ENCODE data around the gene MTIF2.

The MTIF2 gene, protein sequence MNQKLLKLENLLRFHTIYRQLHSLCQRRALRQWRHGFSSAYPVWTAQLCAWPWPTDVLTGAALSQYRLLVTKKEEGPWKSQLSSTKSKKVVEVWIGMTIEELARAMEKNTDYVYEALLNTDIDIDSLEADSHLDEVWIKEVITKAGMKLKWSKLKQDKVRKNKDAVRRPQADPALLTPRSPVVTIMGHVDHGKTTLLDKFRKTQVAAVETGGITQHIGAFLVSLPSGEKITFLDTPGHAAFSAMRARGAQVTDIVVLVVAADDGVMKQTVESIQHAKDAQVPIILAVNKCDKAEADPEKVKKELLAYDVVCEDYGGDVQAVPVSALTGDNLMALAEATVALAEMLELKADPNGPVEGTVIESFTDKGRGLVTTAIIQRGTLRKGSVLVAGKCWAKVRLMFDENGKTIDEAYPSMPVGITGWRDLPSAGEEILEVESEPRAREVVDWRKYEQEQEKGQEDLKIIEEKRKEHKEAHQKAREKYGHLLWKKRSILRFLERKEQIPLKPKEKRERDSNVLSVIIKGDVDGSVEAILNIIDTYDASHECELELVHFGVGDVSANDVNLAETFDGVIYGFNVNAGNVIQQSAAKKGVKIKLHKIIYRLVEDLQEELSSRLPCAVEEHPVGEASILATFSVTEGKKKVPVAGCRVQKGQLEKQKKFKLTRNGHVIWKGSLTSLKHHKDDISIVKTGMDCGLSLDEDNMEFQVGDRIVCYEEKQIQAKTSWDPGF

DNA sequence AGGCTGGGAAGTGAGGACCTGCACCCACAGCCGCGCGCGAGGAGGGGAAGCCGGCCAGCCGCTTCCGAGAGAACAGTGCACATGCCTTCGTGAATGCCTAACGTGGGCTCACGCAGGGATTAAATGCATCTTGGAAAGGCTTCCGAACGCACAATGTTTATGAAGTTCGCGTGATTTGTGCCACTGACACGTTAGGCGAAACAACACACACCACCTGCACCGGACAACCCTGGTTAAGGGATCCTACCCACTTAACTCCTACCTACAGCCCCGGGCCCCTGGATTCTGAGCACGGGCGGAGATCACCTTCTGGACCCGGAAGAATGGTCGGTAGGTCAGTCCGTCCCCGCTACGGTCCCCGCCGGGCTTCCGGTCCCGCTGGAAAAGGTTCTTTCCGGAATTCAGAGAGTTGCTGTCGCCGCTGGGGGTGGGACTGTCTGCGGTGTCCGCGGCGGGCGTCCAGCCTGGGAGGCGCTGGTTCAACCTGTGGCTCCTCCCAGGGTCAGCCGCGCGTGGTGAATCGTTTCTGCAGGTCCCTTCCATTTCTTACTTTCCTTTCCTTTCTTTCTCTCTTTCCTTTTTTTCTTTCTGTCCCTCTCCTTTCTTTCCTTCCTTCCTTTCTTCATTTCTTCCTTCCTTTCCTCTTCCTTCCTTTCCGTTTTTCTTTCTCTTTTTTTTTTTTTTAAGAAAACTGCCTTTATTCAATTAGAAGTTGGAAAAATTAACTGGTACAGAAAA, at the start of gene MTIF2:
MTIF2 (minus strand) TSS at position 325 of the 738 bp plus-strand sequence. CDS start 5,373 bp downstream, outside the sequence.
- Histone ChIP-seq H3K27me3 (ENCODE audit: control insufficient read depth, insufficient read depth, low read length) (no peaks in the 10 kb centered on the region), H3K9me3 (ENCODE audit: control insufficient read depth, insufficient read depth, low read length) (no peaks in the 10 kb centered on the region), H3K36me3 (ENCODE audit: control insufficient read depth, insufficient read depth, low read length) (no peaks in the 10 kb centered on the region; the same call in 1 of the 2 replicates), H3K4me1 (ENCODE audit: control insufficient read depth, insufficient read depth, low read length) (no peaks in the 10 kb centered on the region), H3K27ac (ENCODE audit: low read length) (no peak within 1 kb of the TSS), H3K4me3 (ENCODE audit: low read length) (peak within 1 kb of the TSS; percentile 60; the same call in 1 of the 2 replicates)
- no CpG with 5 or more reads among the region's 43 CpGs for WGBS (ENCODE audit: insufficient coverage, insufficient read length)
- DNase-seq (ENCODE audit: low read depth, low spot score) = peak; percentile 85

DNA sequence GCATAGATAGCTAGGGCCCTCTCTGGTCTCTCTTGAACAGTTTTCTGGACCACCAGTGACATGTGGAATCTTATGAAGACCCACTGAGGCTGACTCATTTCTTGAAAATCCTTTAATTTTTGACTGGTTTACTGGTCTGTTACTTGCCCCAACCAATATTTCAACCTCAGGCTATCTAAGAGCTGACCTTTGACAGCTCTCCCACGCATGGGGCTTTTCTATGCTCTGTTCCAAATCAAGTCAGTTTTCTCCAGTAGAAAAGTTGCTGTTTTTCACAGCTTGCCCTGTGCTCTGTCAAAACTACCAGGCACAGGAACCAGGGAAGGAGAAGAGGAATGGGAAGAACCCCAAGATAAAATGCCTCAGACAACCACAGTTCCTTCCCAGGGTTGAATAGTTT, 46.0 kb upstream of the MTIF2 start:
- WGBS (ENCODE audit: insufficient coverage, insufficient read length) = no CpG with 5 or more reads among the region's 1 CpG
- Histone ChIP-seq H3K4me3 (ENCODE audit: low read length) (no peak overlapping the region), H3K9me3 (ENCODE audit: control insufficient read depth, insufficient read depth, low read length) (no peaks in the 10 kb centered on the region), H3K36me3 (ENCODE audit: control insufficient read depth, insufficient read depth, low read length) (no peaks in the 10 kb centered on the region; the same call in 1 of the 2 replicates), H3K4me1 (ENCODE audit: control insufficient read depth, insufficient read depth, low read length) (no peaks in the 10 kb centered on the region), H3K27ac (ENCODE audit: low read length) (no peak overlapping the region), H3K27me3 (ENCODE audit: control insufficient read depth, insufficient read depth, low read length) (no peaks in the 10 kb centered on the region)
- no peak for DNase-seq (ENCODE audit: low read depth, low spot score)

DNA sequence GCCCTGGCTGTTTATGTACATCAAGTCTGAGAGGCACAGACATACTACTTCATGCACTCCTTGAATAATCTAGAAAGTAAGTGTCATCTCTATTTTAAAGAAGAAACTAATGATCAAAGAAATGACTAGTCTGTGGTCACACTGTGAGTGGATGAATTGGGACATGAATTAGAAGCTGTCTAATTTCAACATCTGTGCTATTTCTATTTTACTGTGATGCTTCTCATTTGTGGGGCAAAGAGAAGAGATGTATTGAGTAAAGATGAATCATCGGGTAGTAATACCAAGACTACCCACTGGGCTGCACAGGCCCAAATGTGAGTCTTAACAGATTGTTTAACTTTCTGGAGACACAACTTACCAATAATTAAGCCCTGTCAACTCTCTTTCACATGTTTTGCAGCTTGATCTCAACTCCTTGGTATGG, 42.4 kb upstream of the MTIF2 start:
- no peak for DNase-seq (ENCODE audit: low read depth, low spot score)
- H3K36me3 ChIP-seq (ENCODE audit: control insufficient read depth, insufficient read depth, low read length) = no peaks in the 10 kb centered on the region; the same call in 1 of the 2 replicates
- no CpG with 5 or more reads among the region's 1 CpG for WGBS (ENCODE audit: insufficient coverage, insufficient read length)

DNA sequence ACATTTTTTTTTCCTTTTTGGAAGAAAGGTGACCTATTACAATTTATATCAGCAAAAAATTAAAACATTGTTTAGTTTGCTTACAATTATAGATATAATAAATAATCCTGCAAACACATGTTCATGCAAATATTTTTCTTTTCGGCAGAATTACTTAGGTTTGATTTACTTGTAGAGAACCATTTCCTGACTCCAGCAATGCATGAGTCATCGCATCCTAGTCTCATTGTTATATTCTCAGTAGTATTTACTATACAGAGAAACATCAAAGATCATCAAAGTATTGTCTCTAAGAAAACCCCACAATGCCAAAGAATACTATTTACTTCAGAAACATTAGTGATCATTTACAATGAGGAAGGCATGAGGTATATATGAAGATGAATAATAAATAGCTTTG, 40.4 kb upstream of the MTIF2 start:
- H3K27ac ChIP-seq (ENCODE audit: low read length) = no peak overlapping the region
- WGBS (ENCODE audit: insufficient coverage, insufficient read length) = no CpG with 5 or more reads among the region's 2 CpGs
- DNase-seq (ENCODE audit: low read depth, low spot score) = no peak

More for the DNA sequence above, 42.4 kb upstream of the MTIF2 start:
- no peaks in the 10 kb centered on the region for H3K9me3 ChIP-seq (ENCODE audit: control insufficient read depth, insufficient read depth, low read length)
- no peak overlapping the region for H3K4me3 ChIP-seq (ENCODE audit: low read length)
- H3K27me3 ChIP-seq (ENCODE audit: control insufficient read depth, insufficient read depth, low read length) = no peaks in the 10 kb centered on the region
- H3K4me1 ChIP-seq (ENCODE audit: control insufficient read depth, insufficient read depth, low read length) = no peaks in the 10 kb centered on the region
- no peak overlapping the region for H3K27ac ChIP-seq (ENCODE audit: low read length)

DNA sequence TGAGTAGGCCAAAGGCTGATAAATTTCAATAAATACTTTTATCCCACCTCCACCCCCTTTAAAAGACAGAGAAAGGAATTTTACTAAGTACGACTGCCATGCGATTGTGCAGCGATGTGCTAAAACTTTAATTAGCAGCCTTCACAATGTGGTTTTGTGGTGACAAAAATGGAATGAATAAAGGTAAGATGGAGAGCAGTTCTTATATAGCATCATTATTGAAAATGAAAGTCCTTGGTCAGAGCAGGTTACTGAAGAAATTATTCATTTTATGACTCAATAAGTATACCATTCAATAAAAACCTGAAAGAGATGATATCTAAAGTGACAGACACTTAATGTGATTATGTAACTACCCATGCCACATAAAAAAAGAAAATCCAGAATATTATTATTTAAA, 33.2 kb upstream of the MTIF2 start:
- H3K4me3 ChIP-seq (ENCODE audit: low read length) = no peak overlapping the region
- H3K36me3 ChIP-seq (ENCODE audit: control insufficient read depth, insufficient read depth, low read length) = no peaks in the 10 kb centered on the region; the same call in 1 of the 2 replicates
- H3K27me3 ChIP-seq (ENCODE audit: control insufficient read depth, insufficient read depth, low read length) = no peaks in the 10 kb centered on the region
- H3K4me1 ChIP-seq (ENCODE audit: control insufficient read depth, insufficient read depth, low read length) = no peaks in the 10 kb centered on the region
- H3K27ac ChIP-seq (ENCODE audit: low read length) = no peak overlapping the region
- no peak for DNase-seq (ENCODE audit: low read depth, low spot score)
- WGBS (ENCODE audit: insufficient coverage, insufficient read length) = no CpG with 5 or more reads among the region's 3 CpGs
- no peaks in the 10 kb centered on the region for H3K9me3 ChIP-seq (ENCODE audit: control insufficient read depth, insufficient read depth, low read length)

More for the DNA sequence above, 40.4 kb upstream of the MTIF2 start:
- Histone ChIP-seq H3K36me3 (ENCODE audit: control insufficient read depth, insufficient read depth, low read length) (no peaks in the 10 kb centered on the region; the same call in 1 of the 2 replicates), H3K27me3 (ENCODE audit: control insufficient read depth, insufficient read depth, low read length) (no peaks in the 10 kb centered on the region), H3K4me1 (ENCODE audit: control insufficient read depth, insufficient read depth, low read length) (no peaks in the 10 kb centered on the region), H3K4me3 (ENCODE audit: low read length) (no peak overlapping the region), H3K9me3 (ENCODE audit: control insufficient read depth, insufficient read depth, low read length) (no peaks in the 10 kb centered on the region)

DNA sequence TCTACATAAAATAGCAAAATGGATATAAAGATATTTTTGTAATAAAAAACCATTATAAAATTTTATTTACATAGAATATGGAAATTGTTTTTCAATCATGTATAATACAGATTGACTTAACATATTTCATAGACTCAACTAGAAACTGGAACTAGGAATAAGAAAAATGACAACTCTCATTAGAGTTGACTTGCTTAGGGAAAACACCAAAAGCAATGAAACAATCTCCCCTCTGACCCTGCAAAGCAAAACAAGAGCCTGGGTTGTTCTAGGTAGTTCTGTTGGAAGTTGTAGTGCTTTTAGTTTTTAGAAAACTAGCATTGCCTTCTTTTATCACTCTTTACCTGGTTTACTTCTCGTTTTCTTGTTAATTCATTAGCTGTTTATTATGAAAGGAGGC, 32.2 kb upstream of the MTIF2 start:
- DNase-seq (ENCODE audit: low read depth, low spot score) = no peak
- WGBS (ENCODE audit: insufficient coverage, insufficient read length) = no CpG with 5 or more reads among the region's 1 CpG

DNA sequence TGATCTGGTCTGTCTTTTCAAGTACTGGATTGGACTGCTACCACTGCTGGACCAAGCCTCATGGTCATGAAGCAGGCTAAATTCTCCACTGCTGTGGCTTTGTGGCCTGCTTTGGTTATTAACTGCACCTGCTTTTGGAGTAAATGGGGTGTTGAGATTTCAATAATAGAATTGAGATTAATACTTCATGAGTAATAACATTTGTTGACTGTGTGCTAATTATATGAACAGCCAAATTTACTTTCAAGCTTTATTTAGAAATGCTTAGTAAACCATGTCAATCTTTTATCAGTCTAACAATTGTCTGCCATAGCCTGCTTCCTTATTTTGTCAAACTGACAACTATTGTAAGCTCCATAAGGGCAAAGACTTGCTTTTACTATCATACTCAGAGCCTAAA, 27.4 kb upstream of the MTIF2 start:
- no peak for DNase-seq (ENCODE audit: low read depth, low spot score)
- no peaks in the 10 kb centered on the region for H3K27me3 ChIP-seq (ENCODE audit: control insufficient read depth, insufficient read depth, low read length)
- H3K4me1 ChIP-seq (ENCODE audit: control insufficient read depth, insufficient read depth, low read length) = no peaks in the 10 kb centered on the region
- no peak overlapping the region for H3K27ac ChIP-seq (ENCODE audit: low read length)
- peaks cover 9% of the 10 kb centered on the region; the same call in 1 of the 2 replicates for H3K36me3 ChIP-seq (ENCODE audit: control insufficient read depth, insufficient read depth, low read length)
- H3K4me3 ChIP-seq (ENCODE audit: low read length) = no peak overlapping the region
- H3K9me3 ChIP-seq (ENCODE audit: control insufficient read depth, insufficient read depth, low read length) = no peaks in the 10 kb centered on the region

More for the DNA sequence above, 32.2 kb upstream of the MTIF2 start:
- H3K36me3 ChIP-seq (ENCODE audit: control insufficient read depth, insufficient read depth, low read length) = peaks cover under 1% of the 10 kb centered on the region; the same call in 1 of the 2 replicates
- H3K27ac ChIP-seq (ENCODE audit: low read length) = no peak overlapping the region
- H3K4me1 ChIP-seq (ENCODE audit: control insufficient read depth, insufficient read depth, low read length) = no peaks in the 10 kb centered on the region
- no peaks in the 10 kb centered on the region for H3K27me3 ChIP-seq (ENCODE audit: control insufficient read depth, insufficient read depth, low read length)
- H3K9me3 ChIP-seq (ENCODE audit: control insufficient read depth, insufficient read depth, low read length) = no peaks in the 10 kb centered on the region
- no peak overlapping the region for H3K4me3 ChIP-seq (ENCODE audit: low read length)

DNA sequence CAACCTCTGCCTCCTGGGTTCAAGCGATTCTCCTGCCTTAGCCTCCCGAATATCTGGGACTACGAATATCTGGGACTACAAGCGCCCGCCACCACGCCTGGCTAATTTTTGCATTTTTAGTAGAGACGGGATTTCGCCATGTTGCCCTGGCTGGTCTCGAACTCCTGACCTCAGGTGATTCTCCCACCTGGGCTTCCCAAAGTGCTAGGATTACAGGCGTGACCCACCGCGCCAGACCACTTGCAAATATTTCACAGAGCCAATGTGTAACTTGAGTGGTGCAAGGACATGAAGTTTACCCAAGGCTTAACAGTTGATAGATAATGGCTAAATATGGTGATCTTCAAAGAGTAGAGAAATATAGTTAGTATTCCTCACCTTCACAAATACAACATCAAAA, 14.1 kb upstream of the MTIF2 start:
- Histone ChIP-seq H3K9me3 (ENCODE audit: control insufficient read depth, insufficient read depth, low read length) (no peaks in the 10 kb centered on the region), H3K4me1 (ENCODE audit: control insufficient read depth, insufficient read depth, low read length) (peaks cover 2% of the 10 kb centered on the region; the same call in 1 of the 2 replicates), H3K4me3 (ENCODE audit: low read length) (no peak overlapping the region), H3K27ac (ENCODE audit: low read length) (no peak overlapping the region), H3K36me3 (ENCODE audit: control insufficient read depth, insufficient read depth, low read length) (no peaks in the 10 kb centered on the region), H3K27me3 (ENCODE audit: control insufficient read depth, insufficient read depth, low read length) (no peaks in the 10 kb centered on the region)
- DNase-seq (ENCODE audit: low read depth, low spot score) = no peak
- no CpG with 5 or more reads among the region's 12 CpGs for WGBS (ENCODE audit: insufficient coverage, insufficient read length)

DNA sequence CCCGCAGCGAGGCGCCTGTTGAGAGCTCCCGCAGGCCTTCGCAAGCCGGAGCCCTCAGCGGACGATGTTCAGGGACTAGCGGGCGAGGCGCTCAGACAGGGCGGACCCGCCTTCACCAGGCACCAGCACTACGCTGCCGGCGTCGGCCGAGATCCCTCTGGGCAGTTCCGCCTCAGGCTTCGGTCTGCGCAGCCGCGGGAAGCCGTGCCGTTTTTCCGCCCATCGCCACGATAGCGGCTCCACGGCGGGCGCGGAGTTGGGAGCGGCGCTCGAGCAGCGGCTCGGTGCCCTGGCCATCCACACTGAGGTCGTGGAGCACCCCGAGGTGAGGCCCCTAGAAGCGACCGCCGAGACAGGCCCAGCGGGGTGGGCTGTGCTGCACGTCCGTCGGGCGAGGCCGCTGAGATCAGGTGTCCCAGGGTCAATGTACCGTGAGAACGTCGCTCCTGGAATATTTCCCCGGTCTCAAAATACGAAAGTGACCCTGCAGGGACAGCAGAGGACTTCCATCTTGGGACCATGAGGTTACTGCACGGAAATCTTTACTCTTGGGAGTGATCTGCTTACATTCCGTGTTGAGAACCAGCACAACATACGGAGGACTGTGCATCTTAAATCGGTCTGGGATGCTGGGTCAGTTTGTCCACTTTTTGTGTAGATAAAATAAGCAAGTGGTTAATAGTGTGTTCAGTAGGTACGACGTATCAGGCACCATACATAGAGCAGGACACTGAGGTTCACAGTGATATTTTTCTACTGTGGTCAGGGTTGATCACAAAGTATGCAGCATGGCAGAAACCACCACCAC, 13.3 kb upstream of the MTIF2 start:
- Histone ChIP-seq H3K9me3 (ENCODE audit: control insufficient read depth, insufficient read depth, low read length) (no peaks in the 10 kb centered on the region), H3K27ac (ENCODE audit: low read length) (no peak overlapping the region), H3K4me3 (ENCODE audit: low read length) (peak overlapping the region; percentile 44; the same call in 1 of the 2 replicates), H3K36me3 (ENCODE audit: control insufficient read depth, insufficient read depth, low read length) (no peaks in the 10 kb centered on the region), H3K27me3 (ENCODE audit: control insufficient read depth, insufficient read depth, low read length) (no peaks in the 10 kb centered on the region), H3K4me1 (ENCODE audit: control insufficient read depth, insufficient read depth, low read length) (peaks cover 2% of the 10 kb centered on the region; the same call in 1 of the 2 replicates)
- WGBS (ENCODE audit: insufficient coverage, insufficient read length) = no CpG with 5 or more reads among the region's 60 CpGs
- no peak for DNase-seq (ENCODE audit: low read depth, low spot score)
